ENCODE measurements around the gene NTM.

The NTM gene

DNA sequence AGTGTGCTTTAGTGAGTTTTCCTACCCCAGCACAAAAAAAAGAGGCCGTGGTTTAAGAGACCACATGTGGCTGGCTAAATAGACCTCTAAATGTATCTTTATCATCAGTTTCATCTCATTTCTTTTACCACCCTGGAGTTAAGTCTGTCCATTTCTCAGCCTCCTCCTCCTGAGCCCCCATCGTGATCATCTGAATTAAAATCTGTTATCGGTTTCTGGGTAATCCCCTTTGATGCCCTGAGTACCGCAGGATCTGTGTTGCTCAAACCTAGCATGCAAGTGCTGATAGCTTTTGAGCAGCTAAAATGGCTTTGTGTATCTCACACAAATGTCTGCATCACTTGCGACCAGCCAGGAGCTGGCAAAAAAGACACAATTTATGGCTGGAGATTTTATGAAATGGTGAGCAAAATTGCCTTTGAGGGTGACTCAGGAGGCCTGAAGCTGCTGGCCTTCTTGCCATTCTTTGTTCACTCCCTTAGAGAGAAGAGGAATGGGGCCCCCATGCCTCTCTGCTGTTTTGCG, 236.5 kb downstream of the NTM start (continued):
- TF ChIP-seq, protein P1, sequence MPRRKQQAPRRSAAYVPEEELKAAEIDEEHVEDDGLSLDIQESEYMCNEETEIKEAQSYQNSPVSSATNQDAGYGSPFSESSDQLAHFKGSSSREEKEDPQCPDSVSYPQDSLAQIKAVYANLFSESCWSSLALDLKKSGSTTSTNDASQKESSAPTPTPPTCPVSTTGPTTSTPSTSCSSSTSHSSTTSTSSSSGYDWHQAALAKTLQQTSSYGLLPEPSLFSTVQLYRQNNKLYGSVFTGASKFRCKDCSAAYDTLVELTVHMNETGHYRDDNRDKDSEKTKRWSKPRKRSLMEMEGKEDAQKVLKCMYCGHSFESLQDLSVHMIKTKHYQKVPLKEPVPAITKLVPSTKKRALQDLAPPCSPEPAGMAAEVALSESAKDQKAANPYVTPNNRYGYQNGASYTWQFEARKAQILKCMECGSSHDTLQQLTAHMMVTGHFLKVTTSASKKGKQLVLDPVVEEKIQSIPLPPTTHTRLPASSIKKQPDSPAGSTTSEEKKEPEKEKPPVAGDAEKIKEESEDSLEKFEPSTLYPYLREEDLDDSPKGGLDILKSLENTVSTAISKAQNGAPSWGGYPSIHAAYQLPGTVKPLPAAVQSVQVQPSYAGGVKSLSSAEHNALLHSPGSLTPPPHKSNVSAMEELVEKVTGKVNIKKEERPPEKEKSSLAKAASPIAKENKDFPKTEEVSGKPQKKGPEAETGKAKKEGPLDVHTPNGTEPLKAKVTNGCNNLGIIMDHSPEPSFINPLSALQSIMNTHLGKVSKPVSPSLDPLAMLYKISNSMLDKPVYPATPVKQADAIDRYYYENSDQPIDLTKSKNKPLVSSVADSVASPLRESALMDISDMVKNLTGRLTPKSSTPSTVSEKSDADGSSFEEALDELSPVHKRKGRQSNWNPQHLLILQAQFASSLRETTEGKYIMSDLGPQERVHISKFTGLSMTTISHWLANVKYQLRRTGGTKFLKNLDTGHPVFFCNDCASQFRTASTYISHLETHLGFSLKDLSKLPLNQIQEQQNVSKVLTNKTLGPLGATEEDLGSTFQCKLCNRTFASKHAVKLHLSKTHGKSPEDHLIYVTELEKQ (tag by site-specific recombination; IDR thresholded peaks at IDR 0.05; ENCODE audit: borderline replicate concordance), result no peak
- TF ChIP-seq ZNF366 (tag by site-specific recombination; conservative IDR thresholded peaks at IDR 0.05) (no peak), ZNF624 (tag by site-specific recombination; IDR thresholded peaks at IDR 0.05) (no peak), ZNF138 (tag by site-specific recombination; IDR thresholded peaks at IDR 0.05; ENCODE audit: borderline replicate concordance) (no peak), ZNF660 (tag by site-specific recombination; IDR thresholded peaks at IDR 0.05) (no peak), ZNF677 (tag by site-specific recombination; IDR thresholded peaks at IDR 0.05) (no peak), IKZF3 (tag by site-specific recombination; IDR thresholded peaks at IDR 0.05) (no peak), RBAK (tag by site-specific recombination; IDR thresholded peaks at IDR 0.05) (no peak), EGR2 (tag by site-specific recombination; IDR thresholded peaks at IDR 0.05; ENCODE audit: low read depth) (no peak)

DNA sequence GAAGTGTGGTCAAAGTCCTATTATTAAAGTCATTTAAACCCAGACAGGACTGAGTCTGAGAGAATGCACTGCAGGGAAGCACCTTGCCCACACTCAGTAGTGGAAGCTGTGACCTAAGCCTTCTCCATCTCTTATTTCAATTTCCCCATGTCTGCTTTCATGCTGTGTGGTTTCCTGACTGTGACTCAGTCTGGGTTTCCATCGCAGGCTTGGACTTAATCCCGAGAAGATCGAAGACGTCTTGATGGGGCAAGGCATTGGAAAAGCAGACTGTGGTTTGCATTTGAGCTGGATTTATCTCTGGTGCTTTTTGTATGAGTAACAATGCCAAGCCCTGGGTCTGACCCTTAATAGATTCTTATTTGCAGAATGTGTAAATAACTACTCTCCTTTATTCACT, 238.9 kb downstream of the NTM start:
- CTCF ChIA-PET, result interaction anchor here (0.6 to 2.4 kb wide), 4 partner anchors 29 to 1410 kb away, joined by 3 to 6 read pairs (median 4); no protein-coding TSS in a partner anchor
- POLR2A ChIA-PET, result no interaction called here
- H3K27ac ChIP-seq (ENCODE audit: extremely low read depth, low read depth, low read length), result no peak overlapping the region
- TF ChIP-seq ZNF548 (tag by site-specific recombination; IDR thresholded peaks at IDR 0.05), result no peak
- TF ChIP-seq SALL2 (tag by site-specific recombination; IDR thresholded peaks at IDR 0.05; ENCODE audit: borderline replicate concordance), result no peak
- H3K36me3 ChIP-seq (ENCODE audit: control insufficient read depth in 2 of 2, insufficient read depth in 1 of 2, low read length in 2 of 2), result no peaks in the 10 kb centered on the region
- H3K4me1 ChIP-seq (ENCODE audit: control insufficient read depth, insufficient read depth, low read length), result no peaks in the 10 kb centered on the region
- no peak overlapping the region for H3K4me3 ChIP-seq (ENCODE audit: low read depth, low read length)
- H3K9me3 ChIP-seq (ENCODE audit: control insufficient read depth, insufficient read depth, low read depth, low read length), result no peaks in the 10 kb centered on the region

DNA sequence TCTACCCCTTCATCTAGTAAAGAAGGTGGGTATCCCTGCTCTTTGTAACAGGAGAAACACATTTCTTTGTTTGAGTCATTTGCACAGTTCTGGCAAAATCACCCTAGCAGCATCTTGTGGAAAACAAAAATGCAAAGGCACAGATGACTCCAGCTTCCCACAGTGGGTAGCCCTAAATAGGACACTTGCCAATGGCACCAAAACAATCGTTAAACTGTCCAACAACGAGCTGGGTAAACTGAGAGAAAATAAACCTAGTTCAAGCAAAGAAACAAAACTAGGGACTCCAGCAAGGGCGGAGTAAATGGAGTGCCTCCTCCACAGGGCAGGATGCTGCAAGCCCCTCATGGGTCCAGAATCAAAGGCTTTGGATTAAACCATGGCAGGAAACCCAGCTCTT, 239.5 kb downstream of the NTM start:
- Histone ChIP-seq H3K36me3 (ENCODE audit: control insufficient read depth in 2 of 2, insufficient read depth in 1 of 2, low read length in 2 of 2) (no peaks in the 10 kb centered on the region), H3K9me3 (ENCODE audit: control insufficient read depth, insufficient read depth, low read depth, low read length) (no peaks in the 10 kb centered on the region), H3K27ac (ENCODE audit: extremely low read depth, low read depth, low read length) (no peak overlapping the region), H3K4me1 (ENCODE audit: control insufficient read depth, insufficient read depth, low read length) (no peaks in the 10 kb centered on the region), H3K4me3 (ENCODE audit: low read depth, low read length) (no peak overlapping the region)
- TF ChIP-seq ZFP69B (tag by site-specific recombination; IDR thresholded peaks at IDR 0.05) (no peak), TCF7L2 (IDR thresholded peaks at IDR 0.05; ENCODE audit: borderline replicate concordance, low read depth, low read length) (no peak), ZNF121 (tag by site-specific recombination; IDR thresholded peaks at IDR 0.05) (no peak), ZNF510 (tag by site-specific recombination; IDR thresholded peaks at IDR 0.05; ENCODE audit: insufficient replicate concordance) (no peak), ZNF558 (tag by site-specific recombination; IDR thresholded peaks at IDR 0.05) (no peak), ZNF514 (tag by site-specific recombination; IDR thresholded peaks at IDR 0.05) (no peak), ZNF248 (tag by site-specific recombination; IDR thresholded peaks at IDR 0.05) (no peak), ZNF416 (tag by site-specific recombination; IDR thresholded peaks at IDR 0.05) (no peak), ZBTB7A (tag by site-specific recombination; IDR thresholded peaks at IDR 0.05; ENCODE audit: low read depth) (no peak), ZNF426 (tag by site-specific recombination; IDR thresholded peaks at IDR 0.05) (no peak)
- TF ChIP-seq, protein P2, sequence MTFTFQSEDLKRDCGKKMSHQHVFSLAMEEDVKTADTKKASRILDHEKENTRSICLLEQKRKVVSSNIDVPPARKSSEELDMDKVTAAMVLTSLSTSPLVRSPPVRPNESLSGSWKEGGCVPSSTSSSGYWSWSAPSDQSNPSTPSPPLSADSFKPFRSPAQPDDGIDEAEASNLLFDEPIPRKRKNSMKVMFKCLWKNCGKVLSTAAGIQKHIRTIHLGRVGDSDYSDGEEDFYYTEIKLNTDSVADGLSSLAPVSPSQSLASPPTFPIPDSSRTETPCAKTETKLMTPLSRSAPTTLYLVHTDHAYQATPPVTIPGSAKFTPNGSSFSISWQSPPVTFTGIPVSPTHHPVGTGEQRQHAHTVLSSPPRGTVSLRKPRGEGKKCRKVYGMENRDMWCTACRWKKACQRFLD (tag by site-specific recombination; IDR thresholded peaks at IDR 0.05), result no peak
- TF ChIP-seq, protein P3, sequence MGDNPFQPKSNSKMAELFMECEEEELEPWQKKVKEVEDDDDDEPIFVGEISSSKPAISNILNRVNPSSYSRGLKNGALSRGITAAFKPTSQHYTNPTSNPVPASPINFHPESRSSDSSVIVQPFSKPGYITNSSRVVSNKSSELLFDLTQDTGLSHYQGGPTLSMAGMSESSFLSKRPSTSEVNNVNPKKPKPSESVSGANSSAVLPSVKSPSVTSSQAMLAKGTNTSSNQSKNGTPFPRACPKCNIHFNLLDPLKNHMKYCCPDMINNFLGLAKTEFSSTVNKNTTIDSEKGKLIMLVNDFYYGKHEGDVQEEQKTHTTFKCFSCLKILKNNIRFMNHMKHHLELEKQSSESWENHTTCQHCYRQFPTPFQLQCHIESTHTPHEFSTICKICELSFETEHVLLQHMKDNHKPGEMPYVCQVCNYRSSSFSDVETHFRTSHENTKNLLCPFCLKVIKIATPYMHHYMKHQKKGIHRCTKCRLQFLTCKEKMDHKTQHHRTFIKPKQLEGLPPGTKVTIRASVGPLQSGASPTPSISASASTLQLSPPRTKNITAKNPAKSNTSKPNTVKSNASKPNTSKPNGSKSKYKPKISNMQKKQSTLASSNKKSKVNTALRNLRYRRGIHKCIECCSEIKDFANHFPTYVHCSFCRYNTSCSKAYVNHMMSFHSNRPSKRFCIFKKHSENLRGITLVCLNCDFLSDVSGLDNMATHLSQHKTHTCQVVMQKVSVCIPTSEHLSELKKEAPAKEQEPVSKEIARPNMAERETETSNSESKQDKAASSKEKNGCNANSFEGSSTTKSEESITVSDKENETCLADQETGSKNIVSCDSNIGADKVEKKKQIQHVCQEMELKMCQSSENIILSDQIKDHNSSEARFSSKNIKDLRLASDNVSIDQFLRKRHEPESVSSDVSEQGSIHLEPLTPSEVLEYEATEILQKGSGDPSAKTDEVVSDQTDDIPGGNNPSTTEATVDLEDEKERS (tag by site-specific recombination; IDR thresholded peaks at IDR 0.05), result no peak
- ChIA-PET CTCF (interaction anchor here (0.8 to 2.4 kb wide), 3 partner anchors 30 to 254 kb away, joined by 4 to 7 read pairs (median 6); no protein-coding TSS in a partner anchor), POLR2A (no interaction called here)

All from HEK293 (cell line).